GM18526 (cell line): ENCODE results near the gene CTAG1A.
"Not testable (repeated sequence)": the region's sequence is repeated elsewhere in the genome, so short reads cannot be mapped to it uniquely, and the experiment has no call there.

ENCODE experiments used
- POLR2A ChIP-seq: IDR thresholded peaks from 3 replicates; pipeline ENCODE4 v1.6.1; 2011; ENCODE audit not compliant: insufficient read length; ENCODE audit errors: extremely low read depth

Gene CTAG1A

GRCh38 chrX:154584585-154585183 lies at the start of gene CTAG1A:
TSS of gene CTAG1A (plus strand) at chrX:154585133. CDS start at chrX:154585207, 74 bp downstream.
- not testable (repeated sequence) for TF ChIP-seq POLR2A

- TF ChIP-seq POLR2A = no peak
Measured at GRCh38 chrX:154535892-154536291, 49.0 kb upstream of the CTAG1A start.

GRCh38 chrX:154539077-154539476 lies 45.9 kb upstream of the CTAG1A start:
- TF ChIP-seq POLR2A = no peak

GRCh38 chrX:154540897-154541535 lies 43.9 kb upstream of the CTAG1A start:
- no peak for TF ChIP-seq POLR2A

GRCh38 chrX:154541589-154541895 lies 43.4 kb upstream of the CTAG1A start:
- TF ChIP-seq POLR2A = no peak

GRCh38 chrX:154541896-154542722 lies 42.8 kb upstream of the CTAG1A start:
- no peak for TF ChIP-seq POLR2A

- no peak for TF ChIP-seq POLR2A
Measured at GRCh38 chrX:154542723-154543424, 42.1 kb upstream of the CTAG1A start.

GRCh38 chrX:154545673-154546274 lies 39.2 kb upstream of the CTAG1A start:
- TF ChIP-seq POLR2A = no peak

- peak; percentile 59 for TF ChIP-seq POLR2A
Measured at GRCh38 chrX:154546354-154547244, 38.3 kb upstream of the CTAG1A start, which contains the start of gene G6PD. TSS of gene G6PD (minus strand) at chrX:154546846. CDS start at chrX:154546155, 691 bp downstream.

- TF ChIP-seq POLR2A = peak; percentile 53
Measured at GRCh38 chrX:154547245-154548027, 37.5 kb upstream of the CTAG1A start, which contains the start of gene IKBKG. TSS of gene IKBKG (plus strand) at chrX:154547620. CDS start at chrX:154552003, 4,383 bp downstream.

- TF ChIP-seq POLR2A = no peak
Measured at GRCh38 chrX:154548028-154548316, 37.0 kb upstream of the CTAG1A start.

GRCh38 chrX:154549766-154550165 lies 35.2 kb upstream of the CTAG1A start:
- TF ChIP-seq POLR2A = no peak

- no peak for TF ChIP-seq POLR2A
Measured at GRCh38 chrX:154592505-154592904, 7.6 kb downstream of the CTAG1A start.

GRCh38 chrX:154593201-154593600 lies 8.3 kb downstream of the CTAG1A start:
- TF ChIP-seq POLR2A = no peak

- no peak for TF ChIP-seq POLR2A
Measured at GRCh38 chrX:154594491-154594890, 9.6 kb downstream of the CTAG1A start.
